Loucy (cell line): ENCODE results near the gene SH3RF3.

Experiments
- EZH2phosphoT487 ChIP-seq: fragments of 200-600 bp; IDR thresholded peaks from 2 replicates; pipeline ENCODE4 v1.6.1; 2018; ENCODE audit warnings: antibody characterized with exemption, mild to moderate bottlenecking, moderate library complexity, borderline replicate concordance
- TF ChIP-seq, protein P1 (sequence below): fragments of 200-600 bp; sonication (generic); conservative IDR thresholded peaks from 2 replicates; pipeline ENCODE4 v1.5.1; 2014; ENCODE audit warnings: mild to moderate bottlenecking, antibody characterized with exemption, low read length

DNA sequence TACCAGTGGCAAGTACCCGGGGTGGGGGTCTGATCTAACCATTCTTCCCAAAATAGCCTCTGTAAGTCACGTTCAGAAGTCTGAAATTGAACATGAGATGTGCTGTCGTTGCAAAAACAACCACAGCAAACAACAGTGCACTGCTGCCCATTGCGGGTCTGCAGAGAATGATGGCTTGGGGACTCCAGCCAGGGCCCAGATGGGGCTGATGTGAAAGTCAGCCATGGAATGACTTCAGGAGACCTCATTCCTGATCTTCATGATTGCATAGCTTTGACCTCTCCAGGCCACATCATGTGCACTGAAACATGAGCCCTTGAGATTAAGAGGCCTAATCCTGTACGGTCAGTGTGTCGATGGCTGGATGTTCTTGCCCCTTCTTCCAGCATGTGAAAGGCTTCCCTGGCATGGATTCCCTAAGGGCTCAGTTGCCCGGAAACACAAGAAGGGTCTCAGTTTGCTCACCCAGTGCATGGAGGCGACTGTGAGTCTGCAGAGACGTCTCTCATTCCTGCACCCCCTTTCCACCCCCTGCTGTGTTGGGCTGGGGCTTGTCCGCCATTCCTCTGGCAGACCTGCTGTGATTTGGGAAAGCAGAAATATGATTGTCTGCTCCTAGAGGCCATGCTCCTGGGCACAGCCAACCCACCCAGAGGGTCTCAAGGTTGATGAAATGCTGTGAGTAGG, 293.2 kb downstream of the SH3RF3 start:
- TF ChIP-seq, protein P1, sequence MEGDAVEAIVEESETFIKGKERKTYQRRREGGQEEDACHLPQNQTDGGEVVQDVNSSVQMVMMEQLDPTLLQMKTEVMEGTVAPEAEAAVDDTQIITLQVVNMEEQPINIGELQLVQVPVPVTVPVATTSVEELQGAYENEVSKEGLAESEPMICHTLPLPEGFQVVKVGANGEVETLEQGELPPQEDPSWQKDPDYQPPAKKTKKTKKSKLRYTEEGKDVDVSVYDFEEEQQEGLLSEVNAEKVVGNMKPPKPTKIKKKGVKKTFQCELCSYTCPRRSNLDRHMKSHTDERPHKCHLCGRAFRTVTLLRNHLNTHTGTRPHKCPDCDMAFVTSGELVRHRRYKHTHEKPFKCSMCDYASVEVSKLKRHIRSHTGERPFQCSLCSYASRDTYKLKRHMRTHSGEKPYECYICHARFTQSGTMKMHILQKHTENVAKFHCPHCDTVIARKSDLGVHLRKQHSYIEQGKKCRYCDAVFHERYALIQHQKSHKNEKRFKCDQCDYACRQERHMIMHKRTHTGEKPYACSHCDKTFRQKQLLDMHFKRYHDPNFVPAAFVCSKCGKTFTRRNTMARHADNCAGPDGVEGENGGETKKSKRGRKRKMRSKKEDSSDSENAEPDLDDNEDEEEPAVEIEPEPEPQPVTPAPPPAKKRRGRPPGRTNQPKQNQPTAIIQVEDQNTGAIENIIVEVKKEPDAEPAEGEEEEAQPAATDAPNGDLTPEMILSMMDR, result no peak
- TF ChIP-seq EZH2phosphoT487, result no peak
